Glomerular visceral epithelial cell (primary cell): ENCODE results near the gene EPHA8.

ENCODE experiments used
- DNase-seq: peaks from one replicate; pipeline ENCODE4 v3.0.0-alpha.2; 2016; ENCODE audit errors: extremely low spot score

The EPHA8 gene

DNA sequence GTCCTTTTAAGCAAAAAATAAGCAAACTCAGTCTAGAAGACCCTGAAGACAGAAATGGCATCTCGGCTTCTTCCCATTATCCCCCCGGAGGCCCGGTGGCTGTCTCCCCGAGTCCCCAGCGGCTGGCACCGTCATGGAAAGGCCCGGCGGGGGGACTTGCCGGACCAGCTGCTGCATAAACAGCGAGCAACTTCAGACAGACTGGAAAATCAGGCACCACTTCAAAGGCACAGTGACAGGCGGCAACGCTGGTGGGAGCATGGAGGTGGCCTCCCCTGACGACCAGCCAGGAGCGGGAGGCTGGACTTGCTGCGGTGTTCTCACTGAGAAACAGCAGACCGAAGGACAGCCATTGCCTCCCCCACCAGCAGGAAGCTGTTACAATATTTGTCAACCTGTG lies 54.8 kb downstream of the EPHA8 start:
- no peak for DNase-seq

DNA sequence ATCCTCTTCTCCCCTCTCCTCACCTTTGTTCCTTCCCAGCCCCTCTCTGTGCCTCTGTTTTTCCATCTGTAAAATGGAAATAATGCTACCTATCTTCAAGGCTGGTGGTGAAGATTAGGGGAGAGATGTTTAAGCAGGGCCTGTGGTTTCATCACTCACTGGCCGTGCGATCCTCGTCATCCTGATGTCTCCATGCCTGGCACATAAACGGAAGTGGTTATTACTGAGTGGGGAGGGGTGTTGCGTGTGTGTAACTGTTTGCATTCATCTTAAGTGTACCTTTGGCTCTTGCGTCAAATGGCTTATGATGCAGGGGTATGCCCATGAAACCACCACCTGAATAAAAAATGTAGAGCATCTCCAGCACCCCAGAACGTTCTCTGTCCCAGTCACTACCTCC lies 56.0 kb downstream of the EPHA8 start:
- no peak for DNase-seq

DNA sequence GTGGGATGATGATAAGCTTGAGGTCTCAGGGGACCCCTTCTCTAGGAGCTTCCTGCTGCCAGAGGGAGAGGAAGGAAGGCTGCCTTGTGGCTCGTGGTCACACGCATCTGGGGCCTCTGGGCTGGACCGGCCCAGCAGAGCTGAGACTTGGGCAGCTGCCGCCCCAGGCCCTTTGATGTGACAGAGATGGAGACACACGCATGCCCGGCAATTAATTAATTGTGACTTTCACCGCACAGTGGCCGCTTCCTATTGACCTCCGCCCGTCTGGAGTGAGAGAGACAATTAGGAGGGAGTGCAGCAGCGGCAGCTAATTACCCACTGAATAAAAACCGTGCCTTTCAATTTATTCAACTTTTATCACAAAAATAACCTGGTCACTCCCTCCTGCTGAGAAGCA lies 56.5 kb downstream of the EPHA8 start:
- no peak for DNase-seq

DNA sequence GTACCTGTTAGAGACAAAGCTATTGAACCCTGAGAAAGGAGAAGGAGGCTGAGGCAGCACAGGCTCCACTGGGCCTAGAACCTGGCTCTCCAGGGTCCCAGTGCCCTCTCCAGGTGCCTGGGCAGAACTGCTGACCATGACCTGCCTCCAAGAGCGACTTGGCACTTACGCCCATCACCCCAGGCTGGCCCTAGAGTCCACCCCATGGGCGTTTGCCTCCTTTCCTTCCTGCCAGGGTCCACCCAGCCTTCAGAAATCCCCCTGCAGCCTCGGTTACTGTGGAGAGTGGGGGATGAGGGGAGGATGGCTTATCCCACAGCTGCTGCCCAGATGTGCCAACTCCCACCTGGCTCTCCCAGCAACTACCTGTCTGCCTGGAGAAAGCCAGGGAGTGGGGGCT lies 58.5 kb downstream of the EPHA8 start:
- no peak for DNase-seq

DNA sequence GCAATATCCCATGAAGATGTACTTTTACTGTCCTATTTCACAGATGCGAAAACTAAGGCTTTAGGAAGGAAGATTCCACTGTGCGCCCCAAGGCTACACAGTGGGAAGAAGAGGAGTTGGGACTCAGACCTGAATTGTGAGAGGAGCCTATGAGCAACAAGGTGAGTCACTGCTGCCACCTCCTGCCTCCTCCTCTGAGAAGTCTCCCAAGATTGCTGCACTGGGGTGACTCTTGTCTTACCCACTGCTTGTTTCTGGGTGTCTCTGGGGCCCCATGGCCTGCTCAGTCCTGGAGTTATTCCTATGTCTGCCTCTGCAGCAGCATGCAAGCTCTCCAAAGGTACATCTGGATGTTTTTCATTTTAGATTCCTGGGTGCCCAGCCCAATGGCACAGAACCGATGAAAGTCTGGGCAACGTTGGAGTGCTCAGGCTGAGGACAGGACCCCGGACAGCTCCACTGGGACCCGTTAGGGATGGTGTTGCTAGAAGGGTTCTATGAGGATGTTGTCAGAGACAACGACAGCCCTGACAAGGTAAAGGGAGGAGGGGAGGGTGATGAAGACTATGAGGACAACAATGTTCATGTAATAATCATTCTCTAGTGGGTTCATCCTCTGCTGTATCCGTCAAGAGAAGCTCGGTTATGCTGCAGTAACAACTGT lies 62.1 kb downstream of the EPHA8 start:
- no peak for DNase-seq

DNA sequence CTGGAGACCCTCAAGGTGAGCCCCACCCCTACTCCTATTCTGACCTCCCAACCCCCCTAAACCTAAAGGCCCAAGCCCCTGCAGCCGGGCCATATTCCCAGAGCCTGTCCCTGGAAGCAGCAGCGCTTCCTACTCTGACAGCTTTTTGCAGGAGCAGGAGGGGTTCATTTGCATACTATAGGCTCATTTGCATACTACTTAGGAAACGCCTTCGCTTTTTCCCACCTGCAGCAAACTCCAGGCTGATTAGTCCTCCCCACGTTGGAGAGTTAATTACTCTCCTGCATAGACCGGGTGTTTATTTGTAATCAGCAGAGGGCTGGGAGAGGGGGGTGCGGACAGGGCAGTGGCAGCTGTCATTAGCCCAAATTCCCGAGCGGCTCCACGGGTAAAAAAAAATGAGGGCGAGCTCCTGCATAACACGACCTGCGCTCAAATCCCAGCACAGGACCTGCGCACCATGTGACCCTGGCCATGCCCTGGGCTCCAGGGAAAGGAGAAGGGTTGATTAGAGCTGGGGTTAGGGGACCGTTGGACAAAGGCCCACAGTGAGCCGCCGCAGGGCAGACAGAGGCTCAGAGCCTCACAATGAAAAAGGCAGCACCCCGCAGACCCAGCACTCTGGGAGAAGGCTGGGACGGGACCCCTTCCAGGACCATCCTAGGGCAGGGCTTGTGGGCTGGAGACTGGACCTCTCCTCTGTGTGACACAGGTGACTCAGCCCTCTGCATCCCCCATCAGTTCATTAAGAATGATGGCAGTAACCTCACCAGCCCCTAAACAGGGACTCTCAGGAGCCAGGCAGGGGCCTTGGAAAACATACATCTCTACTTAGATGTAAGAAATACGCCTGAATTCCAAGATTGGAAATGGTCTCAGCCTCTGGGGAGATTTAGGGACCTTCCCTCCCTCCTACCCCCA lies 63.2 kb downstream of the EPHA8 start:
- no peak for DNase-seq

DNA sequence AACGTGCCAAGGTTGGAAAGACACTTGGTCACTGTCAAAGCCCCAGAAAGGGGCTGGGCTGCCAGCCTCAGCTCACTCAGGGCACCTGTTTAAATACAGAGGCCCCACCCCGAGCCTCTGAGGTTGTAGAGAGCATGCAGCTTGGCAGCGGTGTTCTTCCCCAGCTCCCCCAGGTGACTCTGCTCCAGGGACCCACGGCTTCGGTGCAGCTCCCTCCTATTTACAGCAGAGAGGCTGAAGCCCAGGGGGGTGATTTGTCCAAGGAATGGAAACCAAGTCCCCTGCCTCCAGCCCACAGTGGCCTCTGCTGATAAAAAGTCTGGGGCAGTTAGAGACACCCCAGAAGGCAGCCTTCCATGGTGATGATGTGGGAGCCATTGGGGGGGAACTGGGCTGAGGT lies 64.0 kb downstream of the EPHA8 start:
- DNase-seq = no peak

DNA sequence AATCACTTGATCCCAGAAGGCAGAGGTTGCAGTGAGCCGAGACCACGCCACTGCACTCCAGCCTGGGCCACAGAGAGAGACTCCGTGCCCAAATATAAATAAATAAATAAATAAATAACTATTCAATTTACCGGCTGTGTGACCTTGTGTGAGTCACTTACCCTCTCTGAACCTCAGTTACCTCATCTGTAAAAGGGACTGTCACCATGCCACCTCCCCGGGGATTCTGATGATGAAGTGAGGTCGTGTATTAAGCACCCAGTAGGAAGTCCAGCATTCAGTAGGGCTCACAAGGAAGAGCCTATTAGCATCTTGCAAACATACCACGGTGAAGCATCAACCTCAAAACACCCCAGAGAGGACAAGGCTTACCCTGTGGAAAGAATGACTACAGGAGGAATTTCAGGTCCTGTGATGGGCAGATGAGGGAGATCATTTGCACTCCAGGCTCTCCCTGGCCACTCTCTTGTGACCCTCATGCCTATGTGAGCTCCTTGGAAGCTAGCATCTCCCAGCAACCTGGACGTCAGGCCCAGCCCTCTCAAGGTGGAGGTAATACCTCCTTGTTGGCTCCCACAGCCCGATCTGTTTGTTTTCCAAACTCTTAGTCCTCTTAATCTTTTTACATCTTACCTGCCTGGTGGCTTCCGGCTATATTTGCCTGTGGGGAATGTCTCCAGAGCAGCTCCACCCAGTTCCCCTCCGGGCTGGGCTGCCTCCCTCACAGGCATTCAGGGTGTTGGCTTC lies 65.6 kb downstream of the EPHA8 start:
- DNase-seq = no peak

DNA sequence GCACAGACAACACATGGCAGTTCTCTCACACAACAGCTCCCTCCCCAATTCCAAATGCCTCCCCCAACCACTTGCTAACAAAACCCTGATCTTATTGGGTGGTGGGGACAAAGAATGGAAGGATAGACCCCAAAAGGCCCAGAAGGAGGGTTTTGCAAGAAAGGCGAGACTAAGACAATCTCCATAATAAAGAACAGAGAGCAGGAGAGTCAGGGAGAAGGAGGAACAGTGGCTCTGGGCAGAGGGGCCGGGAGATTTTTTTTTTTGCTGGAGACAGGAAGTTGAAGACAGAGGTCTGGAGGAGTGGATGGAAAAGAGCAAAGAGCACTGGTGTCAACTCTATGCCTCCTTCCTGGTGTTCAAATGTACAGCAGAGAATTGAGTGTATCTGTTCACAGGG lies 66.6 kb downstream of the EPHA8 start:
- no peak for DNase-seq

DNA sequence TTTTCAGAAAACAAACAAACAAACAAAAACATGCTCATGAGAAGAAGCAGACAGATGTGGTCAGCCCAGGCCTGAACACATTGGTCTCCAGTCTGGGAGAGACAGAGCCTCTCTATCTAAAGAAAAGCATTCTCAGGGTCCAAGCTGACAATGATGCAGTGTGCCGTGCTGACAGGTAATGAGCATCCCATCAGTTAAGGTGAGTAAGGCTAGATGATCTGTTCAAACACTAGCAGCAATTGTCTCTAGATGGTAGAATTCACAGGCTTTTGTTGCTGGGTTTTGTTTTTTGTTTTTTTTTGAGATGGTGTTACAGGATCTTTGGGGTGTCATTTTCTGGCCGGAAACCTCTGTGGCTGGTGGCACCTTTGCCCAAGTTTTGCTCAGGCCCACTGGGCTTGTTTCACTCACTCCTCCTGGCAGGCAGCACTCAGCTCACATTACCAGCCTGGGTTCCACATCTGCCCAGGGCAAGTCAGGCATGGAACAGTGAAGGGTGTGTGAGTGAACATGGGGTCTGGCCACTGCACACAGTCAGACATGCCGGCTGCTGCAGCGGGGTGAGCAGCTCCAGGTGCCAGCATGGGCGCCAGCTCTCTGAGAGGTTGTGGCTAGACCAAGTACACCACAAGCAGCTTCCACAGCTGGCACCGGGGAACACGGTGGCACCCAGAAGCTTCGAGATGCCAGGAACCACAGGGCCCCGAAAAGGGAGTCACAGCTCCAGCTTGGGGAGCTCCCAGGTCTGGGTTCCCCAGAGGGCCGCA lies 70.6 kb downstream of the EPHA8 start:
- no peak for DNase-seq

DNA sequence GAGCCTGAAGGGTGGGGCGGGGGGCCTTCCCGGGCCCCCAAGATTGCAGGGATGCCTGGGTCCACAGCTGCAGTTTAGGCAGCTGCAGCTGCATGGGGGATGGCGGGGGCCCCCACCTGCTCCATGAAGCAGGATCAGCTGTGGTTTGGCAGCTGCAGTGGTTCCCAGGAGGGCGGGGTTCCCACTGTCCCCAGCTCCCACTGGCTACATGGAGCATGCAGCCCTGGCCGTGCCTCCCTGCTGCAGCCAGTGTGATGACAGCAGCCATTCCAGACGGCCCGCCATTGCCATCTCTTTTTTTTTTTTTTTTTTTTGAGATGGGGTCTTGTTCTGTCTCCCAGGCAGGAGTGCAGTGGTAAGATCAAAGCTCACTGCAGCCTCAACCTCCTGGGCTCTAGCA lies 72.1 kb downstream of the EPHA8 start:
- DNase-seq = no peak

DNA sequence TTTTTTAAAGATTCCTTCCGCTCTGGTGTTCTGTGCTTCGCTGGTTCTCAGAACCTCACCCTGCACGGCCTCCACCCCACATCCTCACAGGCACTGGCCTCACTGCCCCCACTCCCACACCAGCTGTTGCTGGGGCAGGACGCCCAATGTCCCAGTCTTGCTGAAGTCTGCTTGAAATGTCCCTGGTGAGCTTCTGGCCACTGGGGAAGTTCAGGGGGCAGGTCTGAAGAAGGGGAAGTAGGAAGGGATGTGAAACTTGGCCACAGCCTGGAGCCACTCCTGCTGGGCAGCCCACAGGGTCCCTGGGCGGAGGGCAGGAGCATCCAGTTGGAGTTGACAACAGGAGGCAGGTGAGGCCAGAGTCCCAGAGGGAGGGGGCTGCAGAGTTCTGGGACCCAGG lies 73.1 kb downstream of the EPHA8 start, which contains the start of gene C1QA:
TSS of gene C1QA (plus strand) at position 276 of the 400 bp plus-strand sequence. CDS start 989 bp downstream, outside the sequence.
- no peak for DNase-seq

DNA sequence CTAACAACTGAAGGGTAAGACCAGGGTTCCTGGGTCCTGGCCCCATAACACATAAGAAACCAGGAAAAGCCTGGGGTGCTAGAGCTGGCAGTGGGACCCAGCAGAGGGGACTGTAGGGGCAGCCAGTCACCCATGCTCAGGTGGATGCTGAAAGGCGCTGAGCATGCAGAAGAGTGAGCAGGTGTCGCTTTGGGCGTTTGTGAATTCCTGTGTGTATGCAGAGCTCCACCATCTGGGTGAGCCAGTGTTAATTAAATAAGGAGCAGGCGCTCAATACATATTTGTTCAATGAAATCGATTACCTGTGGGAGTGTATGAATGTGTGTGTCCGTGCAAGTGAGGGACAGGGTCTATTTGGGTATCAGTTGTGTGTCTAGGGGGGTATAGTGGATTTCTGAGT lies 73.6 kb downstream of the EPHA8 start:
- DNase-seq = no peak

DNA sequence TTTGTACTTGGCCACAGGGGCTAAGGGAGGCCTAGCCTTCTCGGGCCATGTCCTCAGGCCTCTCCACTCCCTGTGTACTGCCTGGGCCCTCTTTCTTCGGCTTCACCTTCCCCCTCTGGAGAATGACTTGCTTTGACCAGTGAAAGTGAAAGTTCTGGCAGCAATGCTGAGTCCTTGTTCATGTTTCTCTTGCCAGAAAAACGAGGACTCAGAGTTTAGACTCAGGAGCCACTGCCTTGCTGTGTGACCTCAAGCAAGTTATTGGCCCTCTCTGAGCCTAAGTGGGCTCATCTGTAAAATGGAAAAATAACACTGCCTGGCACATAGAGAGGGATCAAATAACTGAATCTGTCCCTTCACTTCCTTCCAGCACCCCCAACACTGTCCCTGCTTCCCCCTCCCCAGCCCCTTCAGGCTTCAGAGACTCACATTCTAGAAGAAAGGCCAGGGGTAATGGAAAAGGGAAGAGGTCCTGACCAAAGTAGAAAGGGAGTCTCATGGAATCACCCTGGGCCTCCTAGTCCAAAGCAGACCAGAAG lies 74.7 kb downstream of the EPHA8 start:
- no peak for DNase-seq

DNA sequence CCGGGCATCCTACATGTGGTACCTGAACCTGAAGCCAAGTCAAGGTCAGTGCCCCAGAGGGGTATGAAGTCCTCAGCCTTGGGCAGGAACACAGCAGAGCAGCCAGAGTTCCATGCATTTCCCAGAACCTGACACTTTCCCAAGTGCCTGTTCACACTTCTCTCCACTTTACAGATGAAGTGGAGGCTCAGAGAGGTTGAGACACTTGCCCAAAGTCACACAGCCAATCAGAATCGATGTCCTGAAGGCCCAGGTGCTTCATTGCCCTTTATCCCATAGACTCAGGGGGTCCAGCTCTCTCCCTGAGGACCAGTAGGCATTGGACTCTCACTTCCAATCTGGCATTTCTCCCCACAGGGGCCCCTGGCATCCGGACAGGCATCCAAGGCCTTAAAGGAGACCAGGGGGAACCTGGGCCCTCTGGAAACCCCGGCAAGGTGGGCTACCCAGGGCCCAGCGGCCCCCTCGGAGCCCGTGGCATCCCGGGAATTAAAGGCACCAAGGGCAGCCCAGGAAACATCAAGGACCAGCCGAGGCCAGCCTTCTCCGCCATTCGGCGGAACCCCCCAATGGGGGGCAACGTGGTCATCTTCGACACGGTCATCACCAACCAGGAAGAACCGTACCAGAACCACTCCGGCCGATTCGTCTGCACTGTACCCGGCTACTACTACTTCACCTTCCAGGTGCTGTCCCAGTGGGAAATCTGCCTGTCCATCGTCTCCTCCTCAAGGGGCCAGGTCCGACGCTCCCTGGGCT lies 75.4 kb downstream of the EPHA8 start:
- no peak for DNase-seq

DNA sequence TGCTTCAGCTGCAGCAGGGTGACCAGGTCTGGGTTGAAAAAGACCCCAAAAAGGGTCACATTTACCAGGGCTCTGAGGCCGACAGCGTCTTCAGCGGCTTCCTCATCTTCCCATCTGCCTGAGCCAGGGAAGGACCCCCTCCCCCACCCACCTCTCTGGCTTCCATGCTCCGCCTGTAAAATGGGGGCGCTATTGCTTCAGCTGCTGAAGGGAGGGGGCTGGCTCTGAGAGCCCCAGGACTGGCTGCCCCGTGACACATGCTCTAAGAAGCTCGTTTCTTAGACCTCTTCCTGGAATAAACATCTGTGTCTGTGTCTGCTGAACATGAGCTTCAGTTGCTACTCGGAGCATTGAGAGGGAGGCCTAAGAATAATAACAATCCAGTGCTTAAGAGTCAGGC lies 76.0 kb downstream of the EPHA8 start:
- DNase-seq = no peak

DNA sequence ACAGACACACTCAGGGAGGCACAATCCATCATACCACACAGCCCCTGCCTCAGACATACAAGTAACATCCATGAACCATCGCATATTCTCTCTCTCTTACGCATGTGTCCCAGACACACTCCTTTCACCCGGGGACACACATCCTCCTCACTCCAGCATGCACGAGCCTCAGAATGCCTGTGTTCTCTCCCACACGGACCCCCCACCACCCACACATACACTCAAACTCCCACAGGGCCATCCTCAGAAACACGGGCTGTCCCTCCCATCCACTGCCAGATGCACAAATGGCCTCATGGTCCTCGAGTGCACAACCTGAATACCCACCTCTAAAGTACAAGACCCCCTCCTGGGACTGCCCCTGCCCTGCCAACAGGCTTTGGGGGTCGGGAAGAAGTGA lies 78.0 kb downstream of the EPHA8 start:
- DNase-seq = no peak

DNA sequence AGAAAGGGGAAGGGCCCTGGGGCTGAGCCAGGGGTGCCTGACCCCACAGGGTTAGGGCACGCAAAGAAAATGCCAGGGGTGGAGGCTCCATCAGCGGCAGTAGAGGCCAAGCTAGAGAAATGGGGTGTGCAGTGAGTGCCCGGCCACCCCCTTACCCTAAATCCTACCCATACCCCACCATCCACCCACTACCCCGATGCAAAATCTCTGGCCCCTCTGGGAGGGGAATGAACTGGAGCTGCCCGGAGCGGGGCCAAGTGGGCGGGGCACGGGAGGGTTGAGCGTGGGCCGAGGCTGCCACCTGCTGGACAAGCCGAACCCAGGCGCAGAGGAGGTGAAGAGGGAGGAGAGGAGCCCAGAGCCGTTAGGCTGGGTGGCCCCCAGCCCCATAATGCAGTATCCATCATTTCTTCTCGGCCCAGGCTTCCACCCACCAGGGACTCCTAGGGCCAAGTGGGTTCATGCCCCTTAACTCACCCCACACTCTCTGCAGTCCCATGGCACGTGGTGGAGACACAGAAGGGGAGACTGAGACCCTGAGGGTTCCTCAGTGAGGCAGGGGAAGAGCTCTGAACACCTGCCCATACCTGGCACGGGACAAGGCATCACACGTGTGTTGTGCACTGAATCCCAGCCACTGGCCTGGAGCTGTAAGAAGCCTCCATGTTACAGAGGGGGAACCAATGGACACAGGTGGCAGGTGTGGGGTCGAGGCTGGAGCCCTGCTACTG lies 78.8 kb downstream of the EPHA8 start:
- peak; percentile 55 for DNase-seq

DNA sequence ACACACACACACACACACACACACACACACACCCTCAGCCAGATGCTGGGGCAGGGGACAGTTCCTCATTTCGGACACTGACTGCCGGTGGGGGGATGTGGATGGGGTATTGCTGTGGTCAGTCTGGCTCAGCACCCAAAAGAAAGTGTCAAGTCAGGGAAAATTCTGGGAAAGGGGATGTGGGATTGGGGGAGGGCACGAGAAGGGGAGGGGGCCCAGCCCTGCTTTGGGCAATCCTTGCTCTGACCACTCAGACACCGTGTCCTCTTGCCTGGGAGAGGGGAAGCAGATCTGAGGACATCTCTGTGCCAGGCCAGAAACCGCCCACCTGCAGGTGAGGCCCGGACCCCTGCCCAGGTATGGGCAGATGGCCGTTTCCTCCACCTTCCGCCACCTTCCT lies 80.1 kb downstream of the EPHA8 start, which contains the start of gene C1QC:
TSS of gene C1QC (plus strand) at position 253 of the 400 bp plus-strand sequence. CDS start 391 bp downstream, outside the sequence.
- no peak for DNase-seq

DNA sequence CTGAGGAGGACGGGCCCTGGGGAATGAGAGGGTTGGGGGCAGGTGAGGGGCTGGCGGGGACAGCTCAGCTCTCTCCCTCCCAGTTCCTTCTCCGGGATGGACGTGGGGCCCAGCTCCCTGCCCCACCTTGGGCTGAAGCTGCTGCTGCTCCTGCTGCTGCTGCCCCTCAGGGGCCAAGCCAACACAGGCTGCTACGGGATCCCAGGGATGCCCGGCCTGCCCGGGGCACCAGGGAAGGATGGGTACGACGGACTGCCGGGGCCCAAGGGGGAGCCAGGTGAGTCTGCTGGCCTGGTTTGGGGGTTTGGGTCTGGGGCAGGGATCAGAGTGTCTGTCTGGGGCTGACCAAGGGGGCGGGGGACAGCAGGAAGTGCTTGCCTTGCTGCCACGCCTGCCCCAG lies 80.6 kb downstream of the EPHA8 start:
- no peak for DNase-seq
